GM21528 (cell line): Measurements from ENCODE around the gene PHF10.

ENCODE experiments used
- ATAC-seq: cut with Tn5 transposase; IDR thresholded peaks from one replicate; pipeline ENCODE4 v1.9.1; 2021; ENCODE audit warnings: mild to moderate bottlenecking, moderate library complexity; ENCODE audit not compliant: unreplicated experiment, low FRiP score

Gene PHF10

GRCh38 chr6:169684056-169684455 lies 40.2 kb downstream of the PHF10 start:
- no peak for ATAC-seq

DNA sequence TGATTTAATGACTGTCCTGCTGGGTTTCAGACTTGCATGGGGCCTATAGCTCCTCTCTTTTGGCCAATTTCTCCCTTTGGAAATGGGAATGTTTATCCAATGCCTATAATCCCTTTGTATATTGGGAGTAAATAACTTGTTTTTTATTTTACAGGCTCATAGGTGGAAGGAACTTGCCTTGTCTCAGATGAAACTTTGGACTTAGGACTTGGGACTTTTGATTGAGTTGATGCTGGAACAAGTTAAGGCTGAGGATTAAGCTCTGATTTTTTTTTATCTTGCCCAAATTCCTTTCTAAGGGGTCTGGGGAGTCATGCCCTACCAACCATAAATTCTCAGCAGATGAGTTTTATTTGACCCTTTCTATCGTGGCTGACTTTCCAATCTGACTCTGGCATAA lies 46.0 kb downstream of the PHF10 start:
- ATAC-seq: no peak

DNA sequence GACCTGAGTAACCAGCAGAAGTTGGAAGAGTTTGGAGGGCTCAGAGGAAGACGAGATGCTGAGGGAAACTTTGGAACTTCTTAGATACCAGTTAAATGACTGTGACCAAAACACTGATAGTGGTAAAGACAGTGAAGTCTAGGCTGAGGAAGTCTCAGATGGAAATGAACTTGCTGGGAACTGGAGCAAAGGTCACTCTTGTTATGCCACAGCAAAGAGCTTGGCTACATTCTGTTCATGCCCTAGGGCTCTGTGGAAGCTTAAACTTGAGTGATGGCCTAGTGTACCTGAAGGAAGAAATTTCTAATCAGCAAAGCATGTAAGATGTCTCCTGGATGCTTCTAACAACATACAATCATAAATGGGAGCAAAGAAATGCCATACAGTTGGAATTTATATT lies 47.2 kb downstream of the PHF10 start:
- no peak for ATAC-seq

- ATAC-seq: no peak
Observed at GRCh38 chr6:169675011-169675410, 49.3 kb downstream of the PHF10 start.

DNA sequence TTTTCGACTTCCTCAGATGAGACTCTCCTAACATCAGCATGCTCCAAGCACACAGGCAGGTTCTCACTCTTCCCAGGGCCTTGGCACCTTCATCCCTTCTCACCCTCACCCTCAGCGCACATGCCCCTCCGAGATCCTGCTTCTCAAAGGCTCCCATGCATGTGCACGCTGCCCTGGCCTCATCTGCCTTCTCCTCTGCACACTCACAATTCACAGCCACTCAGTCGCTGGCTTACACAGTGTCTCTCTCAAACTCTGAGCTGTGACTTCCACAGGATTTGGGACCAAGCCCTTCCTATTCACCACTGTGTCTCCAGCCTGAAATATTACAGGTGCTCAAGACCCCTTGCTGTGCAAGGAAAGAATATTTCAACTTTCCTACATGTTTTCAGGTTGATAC lies 52.7 kb downstream of the PHF10 start:
- no peak for ATAC-seq

DNA sequence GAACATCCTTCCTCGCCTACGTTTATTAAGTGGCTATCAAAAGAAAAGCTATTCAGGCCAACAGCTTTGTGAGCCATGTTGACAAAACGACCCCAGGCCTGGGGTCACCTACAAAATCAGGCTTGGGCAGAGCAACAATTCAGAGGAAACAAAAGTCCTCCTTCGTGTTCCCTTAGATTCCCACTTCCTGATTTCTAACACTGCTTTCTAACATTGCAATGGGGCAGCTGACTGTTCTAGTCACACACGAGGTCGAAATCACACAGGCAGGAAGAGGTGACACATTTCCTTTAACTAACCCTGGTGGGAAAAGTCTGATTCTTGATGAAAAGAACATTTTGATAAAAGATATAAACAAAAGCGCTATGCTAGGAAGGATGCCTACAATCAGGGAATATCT lies 54.4 kb downstream of the PHF10 start:
- ATAC-seq: no peak

DNA sequence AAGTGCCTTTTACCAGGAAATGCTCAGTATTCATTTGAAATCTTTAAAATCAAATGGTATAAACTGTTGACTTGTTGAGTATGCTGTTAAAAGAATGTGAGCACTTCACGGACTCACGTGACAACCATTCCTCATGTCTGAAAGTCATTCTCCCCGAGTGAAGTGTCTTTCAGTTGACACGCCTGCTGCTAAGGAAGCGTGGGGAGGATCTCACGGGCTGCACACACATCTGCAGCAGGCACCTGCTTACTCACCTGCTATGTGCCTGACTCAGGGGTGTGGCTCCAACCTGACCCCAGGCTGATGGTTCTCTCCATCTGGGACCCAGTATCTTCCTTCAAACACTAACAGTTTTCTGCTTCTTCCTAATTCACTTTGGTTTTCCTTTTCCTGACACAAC lies 55.2 kb downstream of the PHF10 start:
- ATAC-seq: no peak

DNA sequence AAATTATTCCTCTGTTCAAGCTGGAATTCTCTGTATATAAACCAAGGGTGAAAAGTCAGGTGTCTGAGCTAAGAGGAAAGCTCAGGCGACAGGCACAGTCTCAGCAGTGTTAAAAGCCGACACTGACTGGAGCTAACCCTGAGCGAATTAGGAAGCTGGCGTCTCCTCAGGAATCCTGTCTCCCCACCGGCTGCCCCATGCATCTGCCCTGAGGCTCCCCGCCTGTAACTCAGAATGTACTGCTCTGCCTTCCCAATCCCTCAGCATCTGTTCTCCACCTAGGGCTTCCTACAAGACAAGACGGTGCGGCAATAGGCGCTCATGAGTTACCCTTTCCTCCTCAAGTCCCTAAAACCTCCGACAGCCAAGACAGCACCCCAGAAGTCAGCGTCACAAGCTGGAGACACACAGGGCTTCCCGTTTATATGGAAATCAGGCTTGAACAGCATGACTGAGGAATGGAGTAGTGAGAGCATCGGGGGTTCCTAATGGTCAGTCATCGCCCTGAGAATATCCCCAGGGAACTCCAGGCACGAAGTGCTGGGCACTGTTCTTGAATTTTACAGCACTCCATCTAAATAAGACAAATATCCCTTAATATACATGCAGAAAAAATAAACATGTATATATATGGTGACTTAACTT lies 56.0 kb downstream of the PHF10 start:
- ATAC-seq: no peak

GRCh38 chr6:169667716-169668115 lies 56.6 kb downstream of the PHF10 start:
- no peak for ATAC-seq

DNA sequence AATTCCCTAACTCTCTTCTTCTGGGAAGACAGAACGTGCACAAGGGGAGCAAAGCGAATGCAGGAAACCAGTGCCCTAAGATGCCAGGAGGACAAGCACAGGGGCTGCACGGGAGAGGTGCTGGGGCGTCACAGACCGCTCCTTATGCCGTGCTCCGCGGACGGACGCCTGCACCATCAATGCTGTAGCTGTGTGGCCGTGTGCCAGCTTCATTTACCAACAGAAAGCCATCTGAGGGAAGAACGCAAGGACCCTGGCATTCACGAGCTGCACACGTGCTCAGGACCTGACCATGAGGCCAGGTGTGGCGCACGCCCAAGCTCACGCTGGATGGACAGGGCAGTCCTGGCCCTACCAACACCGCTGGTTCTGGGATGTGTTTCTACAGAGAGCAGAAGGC lies 57.9 kb downstream of the PHF10 start:
- ATAC-seq: no peak

DNA sequence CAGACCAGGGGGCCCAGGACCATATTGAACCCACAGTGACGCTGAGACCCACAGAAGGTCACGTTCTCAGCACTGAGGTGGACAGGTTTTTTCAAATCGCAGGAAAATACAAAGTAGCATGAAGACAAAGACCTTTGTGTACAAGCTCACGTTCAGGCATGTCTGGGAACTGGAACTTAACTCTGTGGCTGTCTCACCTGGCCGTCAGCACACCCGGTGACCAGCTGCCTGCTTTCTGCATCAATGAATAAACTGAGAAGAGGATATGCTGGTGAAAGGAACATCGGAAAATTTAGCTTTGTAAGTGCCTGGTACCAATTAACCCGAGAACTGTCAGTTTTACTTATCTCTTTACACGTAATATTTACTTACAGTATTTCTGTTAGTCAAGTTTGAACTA lies 59.0 kb downstream of the PHF10 start:
- ATAC-seq: no peak

DNA sequence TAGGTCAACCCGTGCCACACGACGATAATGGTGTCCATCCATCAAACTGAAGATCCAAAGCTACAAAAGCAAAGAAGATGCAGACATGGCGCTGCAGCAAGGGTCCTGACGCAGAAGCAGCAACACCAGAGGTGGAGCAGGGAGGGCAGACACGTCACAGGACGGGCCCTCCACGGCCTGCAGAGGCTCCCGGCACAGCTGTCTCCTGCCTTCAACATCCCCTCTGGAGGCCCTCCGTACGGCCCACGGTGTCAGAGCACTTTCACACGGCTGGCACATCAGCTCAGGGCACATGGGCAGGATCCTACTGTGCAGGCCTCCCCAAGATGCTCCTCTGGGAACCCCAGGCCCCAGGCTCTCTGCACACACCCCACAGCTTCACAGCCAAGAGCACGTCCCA lies 60.1 kb downstream of the PHF10 start:
- ATAC-seq: no peak

DNA sequence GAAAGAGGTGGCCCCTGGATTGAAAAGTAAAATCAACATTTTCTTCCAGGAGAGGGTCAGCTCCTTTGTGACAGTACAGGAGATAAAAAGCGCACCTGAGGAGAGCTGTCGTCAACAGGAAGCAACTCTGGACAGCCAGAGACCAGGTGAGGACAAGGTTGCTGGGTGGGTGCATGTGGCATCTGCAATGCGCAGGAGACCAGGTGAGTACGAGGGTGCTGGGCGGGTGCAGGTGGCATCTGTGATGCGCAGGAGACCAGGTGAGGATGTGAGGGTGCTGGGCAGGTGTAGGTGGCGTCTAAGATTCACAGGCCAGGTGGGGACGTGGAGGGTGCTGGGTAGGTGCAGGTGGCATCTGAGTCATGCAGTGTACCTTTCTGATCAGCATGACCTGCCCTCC lies 60.8 kb downstream of the PHF10 start:
- ATAC-seq: no peak

GRCh38 chr6:169661391-169661756 lies 62.9 kb downstream of the PHF10 start:
- ATAC-seq: no peak

DNA sequence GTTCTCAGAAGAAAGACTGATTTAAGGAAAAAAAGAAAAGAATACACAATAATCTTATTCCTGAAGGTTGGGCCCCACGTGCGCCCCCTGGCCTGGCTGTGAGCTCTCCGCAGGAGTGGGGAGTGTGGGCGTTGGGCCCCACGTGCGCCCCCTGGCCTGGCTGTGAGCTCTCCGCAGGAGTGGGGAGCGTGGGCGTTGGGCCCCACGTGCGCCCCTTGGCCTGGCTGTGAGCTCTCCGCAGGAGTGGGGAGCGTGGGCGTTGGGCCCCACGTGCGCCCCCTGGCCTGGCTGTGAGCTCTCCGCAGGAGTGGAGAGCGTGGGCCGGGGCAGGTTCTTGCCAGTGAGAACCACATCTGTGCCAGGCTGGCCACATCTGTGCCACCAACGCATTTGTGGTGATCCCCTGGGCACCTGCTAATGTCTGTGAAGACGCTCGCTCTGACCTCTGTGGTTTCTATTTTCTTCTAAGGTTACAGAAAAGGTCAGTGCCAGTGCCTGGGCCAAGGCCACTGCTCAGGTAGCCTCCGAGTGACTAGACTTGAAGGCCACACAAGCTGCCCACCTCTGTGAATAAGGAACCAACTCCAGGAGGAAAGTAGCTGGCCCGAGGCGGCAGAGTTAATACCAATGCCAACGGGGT lies 63.4 kb downstream of the PHF10 start:
- ATAC-seq: no peak

DNA sequence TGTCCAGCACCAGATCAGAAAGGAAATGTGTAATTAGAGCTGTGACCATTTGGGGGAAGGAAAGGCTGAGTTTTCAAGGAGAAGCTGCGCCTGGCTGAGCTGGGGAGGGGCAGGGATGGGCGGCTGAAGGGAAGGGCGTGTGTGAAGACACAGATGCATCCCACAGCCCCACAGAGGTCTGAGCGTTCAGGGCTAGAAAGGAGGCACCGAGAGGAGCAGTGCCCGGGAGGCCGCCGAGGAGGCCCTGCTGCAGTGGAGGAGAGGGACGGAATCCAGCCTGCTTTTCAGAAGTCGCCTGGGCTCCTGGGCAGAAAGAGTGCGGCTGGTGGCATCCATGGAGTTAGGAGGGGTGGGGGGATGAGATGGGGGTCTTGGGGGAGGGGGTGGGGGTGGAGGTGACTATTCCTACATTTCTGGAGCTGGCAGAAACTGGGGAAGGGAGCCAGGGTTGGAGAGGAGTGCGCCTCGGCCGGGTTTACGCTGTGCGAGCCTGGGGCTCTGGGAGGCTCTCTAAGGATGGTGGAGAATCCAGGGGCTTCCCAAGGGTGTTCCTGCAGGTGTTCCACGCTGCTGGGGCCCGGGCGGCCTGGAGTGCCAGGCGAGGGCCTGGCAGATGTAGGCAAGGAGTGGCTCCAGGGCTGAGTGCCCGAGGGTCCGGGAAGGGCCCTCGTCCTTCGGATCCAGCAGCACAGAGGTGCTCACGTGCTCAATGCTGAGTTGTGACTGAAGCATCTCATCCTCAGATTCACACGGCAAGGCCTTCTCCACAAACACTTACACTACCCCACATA lies 64.3 kb downstream of the PHF10 start:
- ATAC-seq: no peak

GRCh38 chr6:169657284-169657610 lies 67.1 kb downstream of the PHF10 start:
- ATAC-seq: no peak

GRCh38 chr6:169656546-169657283 lies 67.6 kb downstream of the PHF10 start:
- ATAC-seq: no peak

- no peak for ATAC-seq
Observed at GRCh38 chr6:169654598-169655391, 69.5 kb downstream of the PHF10 start.
